Mucosa of descending colon (tissue), 3 donors: ENCODE results near the gene SPAG17. TPM values are rescaled to one million over a fixed set of nuclear protein-coding genes. Genes with fewer than 3 reads are reported as not detected.

Experiments
- ATAC-seq: fragments of 200-7000 bp; cut with Tn5 transposase; one replicate; pipeline ENCODE4 v1.9.1; 2020; ENCODE audit warnings: mild to moderate bottlenecking, moderate library complexity
- DNase-seq, 3 donors: peaks; one replicate each; pipeline ENCODE4 v3.0.0-alpha.2; 2020
- H3K36me3 ChIP-seq: fragments of 200-600 bp; one replicate; pipeline ENCODE4 v1.8.0; 2021; ENCODE audit warnings: low read depth, mild to moderate bottlenecking
- H3K4me1 ChIP-seq: fragments of 200-600 bp; one replicate; pipeline ENCODE4 v1.8.0; 2021; ENCODE audit warnings: low read depth, mild to moderate bottlenecking
- H3K4me3 ChIP-seq: fragments of 200-600 bp; one replicate; pipeline ENCODE4 v1.8.0; 2021; ENCODE audit warnings: mild to moderate bottlenecking
- H3K9me3 ChIP-seq: fragments of 200-600 bp; one replicate; pipeline ENCODE4 v1.8.0; 2021; ENCODE audit warnings: mild to moderate bottlenecking
- CTCF ChIP-seq: fragments of 200-600 bp; IDR thresholded peaks from one replicate; pipeline ENCODE4 v1.8.0; 2022; ENCODE audit warnings: antibody characterized with exemption, mild to moderate bottlenecking
- intact Hi-C, 2 donors: fragments of 100-400 bp; cut with DNase I in 1 of 2; cut with micrococcal nuclease in 1 of 2; formaldehyde crosslinking; loops; one replicate each; pipeline versions ENCODE4 v1.11.0 to v1.11.1; 2022; cut with DNase I, micrococcal nuclease
- total RNA-seq, 3 donors: library from RNA; stranded (reverse); fragmentation: NEBNext Ultra II Directional in 2 of 3; extraction: Animal tissue kit (Norgen Biotek cat#: 25700) in 2 of 3; gene quantifications; one replicate each; pipeline versions ENCODE4 v1.2.1 to v1.2.4, GENCODE V29; 2021 to 2023
- donor health status: DM: no; HTN: no; CAD: no; lungs with moderate emphysema.
- donor health status: DM: no; HTN: no; CAD: no.
- donor health status: DM: no; HTN: yes; CAD: no.

SPAG17 gene
- total RNA-seq, 3 donors from 2014 or later, result not detected

DNA sequence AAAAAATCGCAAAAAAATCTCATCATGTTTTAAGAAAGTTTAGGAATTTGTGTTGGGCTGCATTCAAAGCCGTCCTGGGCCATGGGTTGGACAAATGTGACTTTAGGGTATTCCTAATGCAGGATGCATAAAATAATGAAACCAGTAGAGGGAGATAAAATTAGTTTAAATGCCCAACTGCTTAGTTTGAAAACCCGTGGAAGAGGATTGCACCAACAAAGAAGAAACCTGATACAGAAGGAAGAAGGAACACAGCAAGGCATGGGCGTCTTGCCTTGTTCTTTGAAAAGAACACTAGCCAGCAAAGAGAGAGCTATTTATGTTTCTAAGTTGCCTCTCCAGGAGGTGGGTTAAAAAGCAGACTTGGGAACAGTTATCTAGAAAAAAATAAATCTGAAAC lies 217.6 kb downstream of the SPAG17 start:
- Histone ChIP-seq H3K36me3 (no peaks in the 10 kb centered on the region), H3K4me1 (no peaks in the 10 kb centered on the region), H3K4me3 (no peak overlapping the region), H3K9me3 (no peaks in the 10 kb centered on the region)
- DNase-seq (no peak), ATAC-seq (no peak)
- intact Hi-C loops, result no loop called here
- TF ChIP-seq CTCF, result no peak

- no peak for ATAC-seq
- no peak for TF ChIP-seq CTCF
- Histone ChIP-seq H3K36me3 (peaks cover 3% of the 10 kb centered on the region), H3K4me3 (no peak overlapping the region), H3K9me3 (no peaks in the 10 kb centered on the region), H3K4me1 (no peaks in the 10 kb centered on the region)
- DNase-seq, result no peak
- intact Hi-C loops, result no loop called here
Observed at GRCh38 chr1:117964290-117965038, 220.6 kb downstream of the SPAG17 start.

GRCh38 chr1:117959364-117959763 lies 225.7 kb downstream of the SPAG17 start:
- no peaks in the 10 kb centered on the region for H3K9me3 ChIP-seq
- ATAC-seq (no peak), DNase-seq (no peak)
- no peak for TF ChIP-seq CTCF
- intact Hi-C loops, result no loop called here
- H3K36me3 ChIP-seq, result peaks cover 6% of the 10 kb centered on the region
- H3K4me1 ChIP-seq, result no peaks in the 10 kb centered on the region
- H3K4me3 ChIP-seq, result no peak overlapping the region

GRCh38 chr1:117952386-117952785 lies 232.6 kb downstream of the SPAG17 start:
- ATAC-seq, result no peak
- TF ChIP-seq CTCF, result no peak
- no peaks in the 10 kb centered on the region for H3K36me3 ChIP-seq
- intact Hi-C loops, result no loop called here
- H3K4me3 ChIP-seq, result no peak overlapping the region
- no peak for DNase-seq
- no peaks in the 10 kb centered on the region for H3K4me1 ChIP-seq
- H3K9me3 ChIP-seq, result no peaks in the 10 kb centered on the region

GRCh38 chr1:117942293-117942692 lies 242.7 kb downstream of the SPAG17 start:
- no peak for TF ChIP-seq CTCF
- H3K36me3 ChIP-seq, result peaks cover 11% of the 10 kb centered on the region
- intact Hi-C loops, result no loop called here
- DNase-seq (no peak), ATAC-seq (no peak)
- no peaks in the 10 kb centered on the region for H3K4me1 ChIP-seq
- no peak overlapping the region for H3K4me3 ChIP-seq
- no peaks in the 10 kb centered on the region for H3K9me3 ChIP-seq
